A549 (cell line): Measurements from ENCODE around the gene ROR1. TPM values are rescaled to one million over a fixed set of nuclear protein-coding genes. Genes with fewer than 3 reads are reported as not detected.

Source experiments
- ATAC-seq, 2 experiments: fragments of 200-7000 bp in 1 of 2; fragments of >200 bp in 1 of 2; cut with Nextera tagmentation in 1 of 2; cut with Tn5 transposase in 1 of 2; 3 replicates each; pipeline versions ENCODE4 v1.8.0 to v1.9.1; 2018 to 2020; ENCODE audit warnings: mild to moderate bottlenecking in 1 of 2, moderate library complexity in 1 of 2
- CTCF ChIA-PET: fragments of 300-600 bp; sonication (Branson Sonifier 250); formaldehyde crosslinking; extraction: SDS; loops from one replicate; lab custom pipeline; 2021; ENCODE audit warnings: antibody characterized with exemption, inconsistent platforms; lab: Yijun Ruan, JAX
- POLR2A ChIA-PET: fragments of 350-600 bp; formaldehyde crosslinking; extraction: SDS; loops from one replicate; lab custom pipeline; 2021; ENCODE audit warnings: antibody characterized with exemption, inconsistent platforms; lab: Yijun Ruan, JAX
- DNase-seq, 2 experiments: peaks; one replicate each; pipeline versions ENCODE4 v3.0.0 to v3.0.0-alpha.2; 2011 to 2016; ENCODE audit warnings: low read depth in 1 of 2, low spot score in 1 of 2
- FAIRE-seq: peaks from 2 replicates; lab custom pipeline; 2011; peaks lifted over from hg19 to GRCh38; lab: Jason Lieb, UNC
- H3K27ac ChIP-seq, 2 experiments: fragments of >200 bp; sonication (Bioruptor Twin); formaldehyde crosslinking; 3 replicates each; pipeline ENCODE4 v1.5.1; 2016 to 2017
- H3K4me1 ChIP-seq: fragments of >200 bp; sonication (Bioruptor Twin); formaldehyde crosslinking; 3 replicates; pipeline ENCODE4 v1.6.1; 2016
- H3K4me2 ChIP-seq: fragments of >200 bp; sonication (Bioruptor Twin); formaldehyde crosslinking; 3 replicates; pipeline ENCODE4 v1.6.1; 2016
- H3K4me3 ChIP-seq: fragments of >200 bp; sonication (Bioruptor Twin); formaldehyde crosslinking; 3 replicates; pipeline ENCODE4 v1.5.1; 2016
- H3K9me3 ChIP-seq: fragments of >200 bp; sonication (Bioruptor Twin); formaldehyde crosslinking; 3 replicates; pipeline ENCODE4 v1.6.1; 2016
- CEBPB ChIP-seq, 2 experiments: fragments of >200 bp in 1 of 2; sonication (Bioruptor Twin) in 1 of 2; formaldehyde crosslinking in 1 of 2; IDR thresholded peaks; 2 replicates each; pipeline ENCODE4 v1.6.1; 2012 to 2016
- CHD4 ChIP-seq: fragments of 200-600 bp; sonication (generic); IDR thresholded peaks from 2 replicates; pipeline ENCODE4 v1.6.1; 2016; ENCODE audit warnings: antibody characterized with exemption, mild to moderate bottlenecking, borderline replicate concordance
- HEYL ChIP-seq: fragments of 250-450 bp; sonication (Bioruptor Pico); IDR thresholded peaks from 2 replicates; pipeline ENCODE4 v1.8.0; 2021; ENCODE audit warnings: mild to moderate bottlenecking, moderate library complexity
- HOXB13 ChIP-seq: fragments of 250-450 bp; sonication (Bioruptor Pico); IDR thresholded peaks from 2 replicates; pipeline ENCODE4 v1.5.0; 2020; ENCODE audit warnings: low read depth, mild to moderate bottlenecking, moderate library complexity
- JUNB ChIP-seq: fragments of >200 bp; sonication (Bioruptor Twin); formaldehyde crosslinking; IDR thresholded peaks from 2 replicates; pipeline ENCODE4 v1.6.1; 2016
- MAFK ChIP-seq: fragments of 450-650 bp; IDR thresholded peaks from 2 replicates; pipeline ENCODE4 v1.6.1; 2014; ENCODE audit not compliant: partially characterized antibody
- NR3C1 ChIP-seq: fragments of >200 bp; sonication (Bioruptor Twin); formaldehyde crosslinking; IDR thresholded peaks from 3 replicates; pipeline ENCODE4 v1.6.1; 2017
- RAD21 ChIP-seq, 2 experiments: fragments of >200 bp in 1 of 2; sonication (Bioruptor Twin) in 1 of 2; formaldehyde crosslinking in 1 of 2; IDR thresholded peaks in 1 of 2; conservative IDR thresholded peaks in 1 of 2; 2 replicates in 1 of 2; 3 replicates in 1 of 2; pipeline ENCODE4 v1.6.1; 2012 to 2018; ENCODE audit warnings: inconsistent platforms in 1 of 2
- RARB ChIP-seq: fragments of 250-450 bp; sonication (Bioruptor Pico); IDR thresholded peaks from 2 replicates; pipeline ENCODE4 v1.8.0; 2021; ENCODE audit warnings: mild to moderate bottlenecking, moderate library complexity
- RCOR1 ChIP-seq: fragments of 150-350 bp; IDR thresholded peaks from 2 replicates; pipeline ENCODE4 v1.6.1; 2014; ENCODE audit warnings: antibody characterized with exemption, low read length, low read depth
- SMC3 ChIP-seq: fragments of >200 bp; sonication (Bioruptor Twin); formaldehyde crosslinking; IDR thresholded peaks from 3 replicates; pipeline ENCODE4 v1.6.1; 2018; ENCODE audit warnings: inconsistent platforms
- SREBF2 ChIP-seq: fragments of 450-650 bp; IDR thresholded peaks from 2 replicates; pipeline ENCODE4 v1.6.1; 2014; ENCODE audit warnings: mild to moderate bottlenecking, moderate library complexity
- WGBS: methylation state at CpG from one replicate; pipeline ENCODE4 v1.1.6; 2017; ENCODE audit errors: missing lambda C conversion rate; 5-methylcytosine and 5-hydroxymethylcytosine counted together
- polyA plus RNA-seq, 4 experiments: library from polyadenylated mRNA; depleted of rRNA in 3 of 4; stranded (reverse); fragments of >200 nt; fragmentation: RNase III in 1 of 4; extraction: RNeasy Plus Mini Kit Qiagen cat#74134 plus additional on column Dnase treatment in 1 of 4; gene quantifications; 2 replicates in 3 of 4; 3 replicates in 1 of 4; pipeline ENCODE4 v1.2.3, GENCODE V29; 2011 to 2017
- TF ChIP-seq, protein P1 (sequence below): fragments of 200-600 bp; sonication (generic); IDR thresholded peaks from 2 replicates; pipeline ENCODE4 v1.6.1; 2016; ENCODE audit warnings: antibody characterized with exemption, mild to moderate bottlenecking, moderate library complexity
- TF ChIP-seq, protein P2 (sequence below): IDR thresholded peaks from 2 replicates; pipeline ENCODE4 v1.6.1; 2012
- TF ChIP-seq, protein P3 (sequence below): fragments of 250-450 bp; sonication (Bioruptor Pico); IDR thresholded peaks from 2 replicates; pipeline ENCODE4 v1.5.0; 2021; ENCODE audit warnings: mild to moderate bottlenecking, moderate library complexity, borderline replicate concordance
- TF ChIP-seq, protein P4 (sequence below): IDR thresholded peaks from 2 replicates; pipeline ENCODE4 v1.6.1; 2012; ENCODE audit warnings: low read depth, borderline replicate concordance
- TF ChIP-seq, protein P5 (sequence below): IDR thresholded peaks from 2 replicates; pipeline ENCODE4 v1.6.1; 2012
- TF ChIP-seq, protein P6 (sequence below): fragments of 250-450 bp; sonication (Bioruptor Pico); IDR thresholded peaks from 2 replicates; pipeline ENCODE4 v1.5.0; 2020; ENCODE audit warnings: low read depth, mild to moderate bottlenecking, moderate library complexity

Gene ROR1
- polyA plus RNA-seq, 2 of the 4 experiments (the other 2 are of a cell fraction) = 6.5 to 19.0 TPM

DNA sequence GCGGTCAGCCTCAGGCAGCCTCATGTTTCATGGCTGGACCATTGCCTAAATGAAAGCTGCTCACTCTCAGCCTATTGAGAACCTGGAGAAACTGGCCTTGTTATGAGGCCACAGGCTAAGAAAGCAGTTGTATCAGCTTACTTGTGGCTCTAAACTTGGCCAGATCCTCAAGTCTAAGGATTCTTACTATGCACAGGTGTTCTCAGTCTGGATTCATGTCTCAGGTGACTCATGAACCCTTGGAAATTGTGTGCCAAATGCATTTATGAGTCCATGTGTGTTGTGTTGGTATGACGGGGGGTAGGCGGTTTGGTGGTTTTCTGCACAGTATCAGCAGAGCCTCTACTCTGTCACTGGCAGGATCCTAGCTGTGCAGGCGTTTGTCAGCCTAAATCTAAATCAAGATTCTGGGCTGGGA lies 90.4 kb downstream of the ROR1 start:
- Histone ChIP-seq H3K27ac (no peak overlapping the region), H3K4me1 (peaks cover 32% of the 10 kb centered on the region), H3K9me3 (no peaks in the 10 kb centered on the region), H3K4me3 (no peak overlapping the region), H3K4me2 (no peak overlapping the region)
- DNase-seq = no peak
- TF ChIP-seq RARB (CRISPR knock-in tag) (no peak), RAD21 (conservative IDR thresholded peaks at IDR 0.05 in 1 of 2, IDR thresholded peaks at IDR 0.05 in 1 of 2) (no peak), HEYL (CRISPR knock-in tag) (no peak), SMC3 (no peak), MAFK (no peak), CHD4 (no peak), HOXB13 (CRISPR knock-in tag) (no peak), JUNB (no peak), RCOR1 (no peak), CEBPB (IDR thresholded peaks at IDR 0.05) (no peak)
- TF ChIP-seq, protein P1, sequence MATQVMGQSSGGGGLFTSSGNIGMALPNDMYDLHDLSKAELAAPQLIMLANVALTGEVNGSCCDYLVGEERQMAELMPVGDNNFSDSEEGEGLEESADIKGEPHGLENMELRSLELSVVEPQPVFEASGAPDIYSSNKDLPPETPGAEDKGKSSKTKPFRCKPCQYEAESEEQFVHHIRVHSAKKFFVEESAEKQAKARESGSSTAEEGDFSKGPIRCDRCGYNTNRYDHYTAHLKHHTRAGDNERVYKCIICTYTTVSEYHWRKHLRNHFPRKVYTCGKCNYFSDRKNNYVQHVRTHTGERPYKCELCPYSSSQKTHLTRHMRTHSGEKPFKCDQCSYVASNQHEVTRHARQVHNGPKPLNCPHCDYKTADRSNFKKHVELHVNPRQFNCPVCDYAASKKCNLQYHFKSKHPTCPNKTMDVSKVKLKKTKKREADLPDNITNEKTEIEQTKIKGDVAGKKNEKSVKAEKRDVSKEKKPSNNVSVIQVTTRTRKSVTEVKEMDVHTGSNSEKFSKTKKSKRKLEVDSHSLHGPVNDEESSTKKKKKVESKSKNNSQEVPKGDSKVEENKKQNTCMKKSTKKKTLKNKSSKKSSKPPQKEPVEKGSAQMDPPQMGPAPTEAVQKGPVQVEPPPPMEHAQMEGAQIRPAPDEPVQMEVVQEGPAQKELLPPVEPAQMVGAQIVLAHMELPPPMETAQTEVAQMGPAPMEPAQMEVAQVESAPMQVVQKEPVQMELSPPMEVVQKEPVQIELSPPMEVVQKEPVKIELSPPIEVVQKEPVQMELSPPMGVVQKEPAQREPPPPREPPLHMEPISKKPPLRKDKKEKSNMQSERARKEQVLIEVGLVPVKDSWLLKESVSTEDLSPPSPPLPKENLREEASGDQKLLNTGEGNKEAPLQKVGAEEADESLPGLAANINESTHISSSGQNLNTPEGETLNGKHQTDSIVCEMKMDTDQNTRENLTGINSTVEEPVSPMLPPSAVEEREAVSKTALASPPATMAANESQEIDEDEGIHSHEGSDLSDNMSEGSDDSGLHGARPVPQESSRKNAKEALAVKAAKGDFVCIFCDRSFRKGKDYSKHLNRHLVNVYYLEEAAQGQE = no peak
- TF ChIP-seq, protein P2, sequence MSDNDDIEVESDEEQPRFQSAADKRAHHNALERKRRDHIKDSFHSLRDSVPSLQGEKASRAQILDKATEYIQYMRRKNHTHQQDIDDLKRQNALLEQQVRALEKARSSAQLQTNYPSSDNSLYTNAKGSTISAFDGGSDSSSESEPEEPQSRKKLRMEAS = no peak
- TF ChIP-seq, protein P3, sequence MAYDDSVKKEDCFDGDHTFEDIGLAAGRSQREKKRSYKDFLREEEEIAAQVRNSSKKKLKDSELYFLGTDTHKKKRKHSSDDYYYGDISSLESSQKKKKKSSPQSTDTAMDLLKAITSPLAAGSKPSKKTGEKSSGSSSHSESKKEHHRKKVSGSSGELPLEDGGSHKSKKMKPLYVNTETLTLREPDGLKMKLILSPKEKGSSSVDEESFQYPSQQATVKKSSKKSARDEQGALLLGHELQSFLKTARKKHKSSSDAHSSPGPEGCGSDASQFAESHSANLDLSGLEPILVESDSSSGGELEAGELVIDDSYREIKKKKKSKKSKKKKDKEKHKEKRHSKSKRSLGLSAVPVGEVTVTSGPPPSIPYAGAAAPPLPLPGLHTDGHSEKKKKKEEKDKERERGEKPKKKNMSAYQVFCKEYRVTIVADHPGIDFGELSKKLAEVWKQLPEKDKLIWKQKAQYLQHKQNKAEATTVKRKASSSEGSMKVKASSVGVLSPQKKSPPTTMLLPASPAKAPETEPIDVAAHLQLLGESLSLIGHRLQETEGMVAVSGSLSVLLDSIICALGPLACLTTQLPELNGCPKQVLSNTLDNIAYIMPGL = no peak
- TF ChIP-seq, protein P4, sequence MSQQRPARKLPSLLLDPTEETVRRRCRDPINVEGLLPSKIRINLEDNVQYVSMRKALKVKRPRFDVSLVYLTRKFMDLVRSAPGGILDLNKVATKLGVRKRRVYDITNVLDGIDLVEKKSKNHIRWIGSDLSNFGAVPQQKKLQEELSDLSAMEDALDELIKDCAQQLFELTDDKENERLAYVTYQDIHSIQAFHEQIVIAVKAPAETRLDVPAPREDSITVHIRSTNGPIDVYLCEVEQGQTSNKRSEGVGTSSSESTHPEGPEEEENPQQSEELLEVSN = no peak
- TF ChIP-seq, protein P5, sequence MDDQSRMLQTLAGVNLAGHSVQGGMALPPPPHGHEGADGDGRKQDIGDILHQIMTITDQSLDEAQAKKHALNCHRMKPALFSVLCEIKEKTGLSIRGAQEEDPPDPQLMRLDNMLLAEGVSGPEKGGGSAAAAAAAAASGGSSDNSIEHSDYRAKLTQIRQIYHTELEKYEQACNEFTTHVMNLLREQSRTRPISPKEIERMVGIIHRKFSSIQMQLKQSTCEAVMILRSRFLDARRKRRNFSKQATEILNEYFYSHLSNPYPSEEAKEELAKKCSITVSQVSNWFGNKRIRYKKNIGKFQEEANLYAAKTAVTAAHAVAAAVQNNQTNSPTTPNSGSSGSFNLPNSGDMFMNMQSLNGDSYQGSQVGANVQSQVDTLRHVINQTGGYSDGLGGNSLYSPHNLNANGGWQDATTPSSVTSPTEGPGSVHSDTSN = no peak
- CTCF ChIA-PET = interaction anchor here (1.2 kb wide), 1 partner anchor 190 kb away, joined by 4 read pairs; no protein-coding TSS in a partner anchor
- 95% methylated on average over 4 of the region's 4 CpGs for WGBS
- ATAC-seq = 0 out of 6 replicates have a peak, but pooled peaks of 1 of the 2 experiments have one; percentile 14
- no peak for FAIRE-seq
- POLR2A ChIA-PET = no interaction called here

DNA sequence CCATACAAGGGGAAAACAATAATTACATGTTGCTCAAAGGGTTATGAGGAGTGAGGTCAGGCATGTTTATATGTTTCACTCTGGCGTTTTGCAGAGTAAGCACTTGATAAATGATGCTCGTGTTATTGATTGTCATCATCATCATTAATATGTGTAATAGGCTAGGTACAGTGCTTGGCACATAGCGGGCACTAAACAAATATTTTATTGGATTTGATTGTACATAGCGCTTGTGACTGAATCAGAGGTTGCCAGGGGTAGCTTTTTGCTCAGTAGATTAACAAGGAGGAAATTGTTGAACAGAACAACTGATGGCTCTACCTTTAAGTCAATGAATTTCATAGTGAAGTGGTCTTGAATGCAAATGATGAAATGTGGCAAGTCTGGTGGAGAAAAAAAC lies 91.7 kb downstream of the ROR1 start:
- no peak for ATAC-seq
- peak; percentile 37 for TF ChIP-seq MAFK
- TF ChIP-seq, protein P3 = no peak
- no peak for TF ChIP-seq SREBF2
- TF ChIP-seq NR3C1 = no peak
- TF ChIP-seq, protein P6, sequence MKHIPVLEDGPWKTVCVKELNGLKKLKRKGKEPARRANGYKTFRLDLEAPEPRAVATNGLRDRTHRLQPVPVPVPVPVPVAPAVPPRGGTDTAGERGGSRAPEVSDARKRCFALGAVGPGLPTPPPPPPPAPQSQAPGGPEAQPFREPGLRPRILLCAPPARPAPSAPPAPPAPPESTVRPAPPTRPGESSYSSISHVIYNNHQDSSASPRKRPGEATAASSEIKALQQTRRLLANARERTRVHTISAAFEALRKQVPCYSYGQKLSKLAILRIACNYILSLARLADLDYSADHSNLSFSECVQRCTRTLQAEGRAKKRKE (CRISPR knock-in tag) = no peak
- TF ChIP-seq, all 56 proteins: peak for 1
- Histone ChIP-seq H3K27ac (no peak overlapping the region), H3K4me2 (no peak overlapping the region), H3K9me3 (no peaks in the 10 kb centered on the region), H3K4me1 (peaks cover 24% of the 10 kb centered on the region), H3K4me3 (no peak overlapping the region)
- DNase-seq (no peak), FAIRE-seq (no peak)
- ChIA-PET CTCF (interaction anchor here (1.0 to 1.4 kb wide), 2 partner anchors 16 to 92 kb away, joined by 3 to 4 read pairs; partner anchors contain the start of gene ROR1), POLR2A (no interaction called here)
- 93% methylated on average over 4 of the region's 4 CpGs for WGBS
